Mesenchymal stem cell (in vitro differentiated cells and primary cell): ENCODE results near the gene HERC6.

Experiments
- DNase-seq: peaks from one replicate; pipeline ENCODE4 v3.0.0-alpha.2; 2013
- H2AFZ ChIP-seq: one replicate; pipeline ENCODE4 v1.6.1; 2013; ENCODE audit warnings: low read depth, mild to moderate bottlenecking, control low read depth, inconsistent platforms, low read length, moderate library complexity
- H2AK5ac ChIP-seq: 2 replicates; pipeline ENCODE4 v1.6.1; 2013; ENCODE audit warnings: low read length, moderate library complexity, mild to moderate bottlenecking, inconsistent platforms; ENCODE audit not compliant: severe bottlenecking
- H2BK120ac ChIP-seq: one replicate; pipeline ENCODE4 v1.6.1; 2013; ENCODE audit warnings: low read depth, mild to moderate bottlenecking, inconsistent platforms, low read length, moderate library complexity
- H2BK12ac ChIP-seq, 2 experiments: one replicate each; pipeline ENCODE4 v1.6.1; 2013; ENCODE audit warnings: inconsistent platforms in 2 of 2, low read length in 2 of 2, mild to moderate bottlenecking in 2 of 2, moderate library complexity in 2 of 2, control low read depth in 1 of 2
- H2BK15ac ChIP-seq: one replicate; pipeline ENCODE4 v1.6.1; 2013; ENCODE audit warnings: mild to moderate bottlenecking, low read depth, inconsistent platforms; ENCODE audit not compliant: poor library complexity, severe bottlenecking
- H2BK5ac ChIP-seq: 2 replicates; pipeline ENCODE4 v1.6.1; 2013; ENCODE audit warnings: low read depth, mild to moderate bottlenecking, low read length, control low read depth, inconsistent platforms; ENCODE audit not compliant: poor library complexity, severe bottlenecking
- H3K14ac ChIP-seq, 2 experiments: one replicate each; pipeline ENCODE4 v1.6.1; 2013; ENCODE audit warnings: inconsistent platforms in 2 of 2, low read length in 2 of 2, control low read depth in 1 of 2, mild to moderate bottlenecking in 1 of 2, moderate library complexity in 1 of 2
- H3K18ac ChIP-seq, 2 experiments: one replicate each; pipeline ENCODE4 v1.6.1; 2013; ENCODE audit warnings: inconsistent platforms in 2 of 2, low read length in 2 of 2, control low read depth in 1 of 2, low read depth in 1 of 2, mild to moderate bottlenecking in 1 of 2
- H3K23ac ChIP-seq, 2 experiments: one replicate each; pipeline ENCODE4 v1.6.1; 2013; ENCODE audit warnings: inconsistent platforms in 2 of 2, low read length in 2 of 2, mild to moderate bottlenecking in 2 of 2, moderate library complexity in 2 of 2, control low read depth in 1 of 2
- H3K27ac ChIP-seq: 2 replicates; pipeline ENCODE4 v1.5.1; 2013; ENCODE audit warnings: mild to moderate bottlenecking, moderate library complexity, low read length, control low read depth, inconsistent platforms; ENCODE audit not compliant: poor library complexity, severe bottlenecking
- H3K27me3 ChIP-seq, 2 experiments: 2 replicates each; pipeline versions ENCODE4 v1.6.1 to v1.7.0; 2013; ENCODE audit warnings: low read length in 2 of 2, mild to moderate bottlenecking in 2 of 2, moderate library complexity in 2 of 2, control low read depth in 1 of 2, inconsistent platforms in 1 of 2; ENCODE audit not compliant: control insufficient read depth in 1 of 2, insufficient read depth in 1 of 2
- H3K36me3 ChIP-seq, 2 experiments: 2 replicates each; pipeline versions ENCODE4 v1.6.1 to v1.7.0; 2013; ENCODE audit warnings: low read length in 2 of 2, control low read depth in 1 of 2, inconsistent platforms in 1 of 2, low read depth in 1 of 2, mild to moderate bottlenecking in 1 of 2; ENCODE audit not compliant: insufficient read depth in 2 of 2, control insufficient read depth in 1 of 2
- H3K4ac ChIP-seq, 2 experiments: one replicate each; pipeline ENCODE4 v1.6.1; 2013; ENCODE audit warnings: inconsistent platforms in 2 of 2, low read length in 2 of 2, mild to moderate bottlenecking in 2 of 2, moderate library complexity in 2 of 2, control low read depth in 1 of 2, low read depth in 1 of 2
- H3K4me1 ChIP-seq: 2 replicates; pipeline ENCODE4 v1.6.1; 2013; ENCODE audit warnings: low read depth, low read length, control low read depth; ENCODE audit not compliant: control insufficient read depth, insufficient read depth
- H3K4me2 ChIP-seq: 2 replicates; pipeline ENCODE4 v1.6.1; 2013; ENCODE audit warnings: low read length, mild to moderate bottlenecking, inconsistent platforms; ENCODE audit not compliant: poor library complexity, severe bottlenecking
- H3K4me3 ChIP-seq, 2 experiments: 2 replicates each; pipeline versions ENCODE4 v1.5.1 to v1.7.0; 2013; ENCODE audit warnings: low read length in 2 of 2, mild to moderate bottlenecking in 2 of 2, control low read depth in 1 of 2, low read depth in 1 of 2; ENCODE audit not compliant: insufficient read depth in 1 of 2
- H3K79me1 ChIP-seq: replicated peaks from 2 replicates; pipeline ENCODE4 v1.6.1; 2013; ENCODE audit warnings: mild to moderate bottlenecking, control low read depth, low read length, inconsistent platforms; ENCODE audit not compliant: poor library complexity, severe bottlenecking
- H3K9ac ChIP-seq: 2 replicates; pipeline ENCODE4 v1.7.0; 2013; ENCODE audit warnings: mild to moderate bottlenecking, low read length, moderate library complexity
- H3K9me3 ChIP-seq: 2 replicates; pipeline ENCODE4 v1.7.0; 2013; ENCODE audit warnings: mild to moderate bottlenecking, low read length; ENCODE audit not compliant: control insufficient read depth
- H4K8ac ChIP-seq: one replicate; pipeline ENCODE4 v1.6.1; 2013; ENCODE audit warnings: inconsistent platforms, mild to moderate bottlenecking, low read length, moderate library complexity
- H4K91ac ChIP-seq: one replicate; pipeline ENCODE4 v1.6.1; 2013; ENCODE audit warnings: mild to moderate bottlenecking, low read length, inconsistent platforms
- WGBS: methylation state at CpG from one replicate; pipeline ENCODE4 v1.1.7; 2013; ENCODE audit warnings: mixed read lengths; 5-methylcytosine and 5-hydroxymethylcytosine counted together

Gene HERC6

DNA sequence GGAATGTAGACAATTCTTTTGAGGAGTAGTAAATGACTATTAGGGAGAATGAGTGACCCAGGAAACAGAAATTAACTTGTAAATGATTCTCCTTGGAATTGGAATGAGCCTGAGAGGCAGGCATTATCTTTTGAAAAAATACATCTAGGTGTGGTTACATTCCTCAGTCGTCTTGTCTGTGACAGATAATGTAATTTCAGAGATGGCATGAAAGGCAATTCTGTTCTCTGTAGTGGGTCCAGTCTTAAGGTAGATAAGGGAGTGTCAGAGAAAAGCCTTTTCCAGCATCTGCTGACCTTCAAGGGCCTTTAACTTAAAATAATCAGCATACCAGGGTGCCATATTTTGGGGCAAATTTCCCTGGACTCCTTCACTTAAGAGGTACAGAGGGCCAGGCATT is 35.1 kb downstream of the HERC6 start:
- H3K23ac ChIP-seq: no peak overlapping the region
- H2AFZ ChIP-seq: no peak overlapping the region
- no peak overlapping the region for H2BK120ac ChIP-seq
- H2BK15ac ChIP-seq: no peak overlapping the region
- no peak overlapping the region for H3K4ac ChIP-seq
- H3K18ac ChIP-seq: no peak overlapping the region
- no peak overlapping the region for H4K91ac ChIP-seq
- no peaks in the 10 kb centered on the region for H3K4me1 ChIP-seq
- H4K8ac ChIP-seq: no peak overlapping the region
- no peaks in the 10 kb centered on the region for H3K9me3 ChIP-seq
- no peak overlapping the region for H3K4me2 ChIP-seq
- no peak overlapping the region for H3K9ac ChIP-seq
- no peak overlapping the region for H3K14ac ChIP-seq
- no peak overlapping the region for H2BK12ac ChIP-seq
- no peak overlapping the region for H3K4me3 ChIP-seq
- no peak for DNase-seq
- H3K27ac ChIP-seq: no peak overlapping the region
- no peak overlapping the region for H2BK5ac ChIP-seq
- H3K27me3 ChIP-seq: no peaks in the 10 kb centered on the region
- H2AK5ac ChIP-seq: no peak overlapping the region
- 90% methylated on average over 1 of the region's 1 CpG for WGBS
- H3K36me3 ChIP-seq: peaks cover 0 to 25% of the 10 kb centered on the region in 2 experiments
- no peaks in the 10 kb centered on the region for H3K79me1 ChIP-seq

DNA sequence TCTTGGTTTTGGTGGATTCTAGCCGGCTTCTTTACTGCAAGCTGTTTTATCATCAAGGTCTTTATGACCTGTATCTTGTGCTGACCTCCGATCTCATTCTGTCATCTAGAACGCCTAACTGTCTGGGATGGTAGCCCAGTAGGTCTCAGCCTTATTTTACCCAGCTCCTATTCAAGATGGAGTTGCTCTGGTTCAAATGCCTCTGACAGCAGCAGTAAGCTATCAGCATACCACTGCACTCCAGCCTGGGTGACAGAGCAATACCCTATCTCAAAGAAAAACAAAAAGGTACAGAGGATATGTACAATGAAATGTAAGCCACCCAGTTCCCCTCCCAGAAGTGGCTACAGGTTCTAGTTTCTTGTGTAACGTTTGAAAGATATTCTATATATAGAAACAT is 36.1 kb downstream of the HERC6 start:
- Histone ChIP-seq H2AK5ac (no peak overlapping the region), H3K18ac (no peak overlapping the region), H3K27ac (no peak overlapping the region), H4K91ac (no peak overlapping the region), H3K9me3 (no peaks in the 10 kb centered on the region), H2AFZ (no peak overlapping the region), H2BK120ac (no peak overlapping the region), H2BK15ac (no peak overlapping the region), H3K4me3 (no peak overlapping the region), H3K23ac (no peak overlapping the region), H3K14ac (no peak overlapping the region), H3K79me1 (no peaks in the 10 kb centered on the region), H3K36me3 (peaks cover 0 to 26% of the 10 kb centered on the region in 2 experiments), H2BK12ac (no peak overlapping the region), H3K27me3 (no peaks in the 10 kb centered on the region), H3K4me2 (no peak overlapping the region), H3K4me1 (no peaks in the 10 kb centered on the region), H4K8ac (no peak overlapping the region), H3K4ac (no peak overlapping the region), H3K9ac (no peak overlapping the region), H2BK5ac (no peak overlapping the region)
- 95% methylated on average over 3 of the region's 4 CpGs for WGBS
- no peak for DNase-seq

GRCh38 chr4:88415982-88416381 is 37.3 kb downstream of the HERC6 start:
- no CpG with 5 or more reads among the region's 2 CpGs for WGBS
- no peak overlapping the region for H2BK12ac ChIP-seq

GRCh38 chr4:88418411-88418810 is 39.8 kb downstream of the HERC6 start:
- Histone ChIP-seq H2AK5ac (no peak overlapping the region), H3K27ac (no peak overlapping the region), H3K9me3 (no peaks in the 10 kb centered on the region), H3K4me1 (no peaks in the 10 kb centered on the region), H2BK15ac (no peak overlapping the region), H4K8ac (no peak overlapping the region), H2BK120ac (no peak overlapping the region), H3K79me1 (no peaks in the 10 kb centered on the region), H3K36me3 (peaks cover 0 to 14% of the 10 kb centered on the region in 2 experiments), H3K14ac (no peak overlapping the region), H2AFZ (no peak overlapping the region), H3K18ac (no peak overlapping the region), H3K23ac (no peak overlapping the region), H3K4ac (no peak overlapping the region), H4K91ac (no peak overlapping the region), H3K9ac (no peak overlapping the region), H3K27me3 (no peaks in the 10 kb centered on the region), H3K4me2 (no peak overlapping the region), H2BK5ac (no peak overlapping the region), H2BK12ac (no peak overlapping the region), H3K4me3 (no peak overlapping the region)
- 96% methylated on average over 3 of the region's 3 CpGs for WGBS
- DNase-seq: no peak

More at GRCh38 chr4:88415982-88416381, 37.3 kb downstream of the HERC6 start:
- H2BK5ac ChIP-seq: no peak overlapping the region
- no peak overlapping the region for H2BK120ac ChIP-seq
- DNase-seq: no peak
- H2BK15ac ChIP-seq: no peak overlapping the region
- H3K18ac ChIP-seq: no peak overlapping the region
- H3K27ac ChIP-seq: no peak overlapping the region
- no peaks in the 10 kb centered on the region for H3K27me3 ChIP-seq
- no peaks in the 10 kb centered on the region for H3K9me3 ChIP-seq
- H3K4me1 ChIP-seq: no peaks in the 10 kb centered on the region
- H3K23ac ChIP-seq: no peak overlapping the region
- H3K4me3 ChIP-seq: no peak overlapping the region
- H3K4me2 ChIP-seq: no peak overlapping the region
- peaks cover 0 to 23% of the 10 kb centered on the region in 2 experiments for H3K36me3 ChIP-seq
- no peak overlapping the region for H3K9ac ChIP-seq
- no peaks in the 10 kb centered on the region for H3K79me1 ChIP-seq
- no peak overlapping the region for H3K14ac ChIP-seq
- no peak overlapping the region for H2AK5ac ChIP-seq
- no peak overlapping the region for H3K4ac ChIP-seq
- no peak overlapping the region for H2AFZ ChIP-seq
- H4K91ac ChIP-seq: no peak overlapping the region
- H4K8ac ChIP-seq: no peak overlapping the region
